Pons (tissue), 1 donor: ENCODE measurements around the gene SPIN3.
"Not testable (repeated sequence)": the region's sequence is repeated elsewhere in the genome, so short reads cannot be mapped to it uniquely, and the experiment has no call there.

Experiments
- DNase-seq: peaks from one replicate; pipeline ENCODE4 v3.0.0-alpha.2; 2016; ENCODE audit warnings: low spot score

The SPIN3 gene

GRCh38 chrX:56995271-56995994, at the start of gene SPIN3:
Gene SPIN3 (minus strand): TSS chrX:56995541. CDS start chrX:56994947, 594 bp downstream.
- DNase-seq, result peak; percentile 69

- no peak for DNase-seq
Observed at GRCh38 chrX:57044245-57044644, 48.9 kb upstream of the SPIN3 start.

GRCh38 chrX:57037265-57037664, 41.9 kb upstream of the SPIN3 start:
- not testable (repeated sequence) for DNase-seq

GRCh38 chrX:56994375-56995270, 718 bp downstream of the SPIN3 start:
- DNase-seq, result no peak

- DNase-seq, result no peak
Observed at GRCh38 chrX:56987741-56988140, 7.6 kb downstream of the SPIN3 start.

GRCh38 chrX:56986138-56986537, 9.2 kb downstream of the SPIN3 start:
- no peak for DNase-seq

GRCh38 chrX:56978172-56978571, 17.2 kb downstream of the SPIN3 start:
- DNase-seq, result peak; percentile 45

GRCh38 chrX:56975611-56976010, 19.7 kb downstream of the SPIN3 start:
- DNase-seq, result no peak

GRCh38 chrX:56974408-56974807, 20.9 kb downstream of the SPIN3 start:
- no peak for DNase-seq

GRCh38 chrX:56969559-56969958, 25.8 kb downstream of the SPIN3 start:
- DNase-seq, result no peak

GRCh38 chrX:56968980-56969379, 26.4 kb downstream of the SPIN3 start:
- no peak for DNase-seq

GRCh38 chrX:56963377-56963776, 32.0 kb downstream of the SPIN3 start:
- DNase-seq, result no peak

- no peak for DNase-seq
Observed at GRCh38 chrX:56947699-56948098, 47.6 kb downstream of the SPIN3 start.

- not testable (repeated sequence) for DNase-seq
Observed at GRCh38 chrX:56946201-56946600, 49.1 kb downstream of the SPIN3 start.

GRCh38 chrX:56945226-56945625, 50.1 kb downstream of the SPIN3 start:
- not testable (repeated sequence) for DNase-seq

GRCh38 chrX:56943264-56943663, 52.1 kb downstream of the SPIN3 start:
- no peak for DNase-seq
